HG02885 (cell line): ENCODE data around the gene EGFR.

Experiments used
- ATAC-seq: cut with Tn5 transposase; IDR thresholded peaks from one replicate; pipeline ENCODE4 v1.9.1; 2021; ENCODE audit warnings: mild to moderate bottlenecking; ENCODE audit not compliant: unreplicated experiment, poor library complexity

The EGFR gene

GRCh38 chr7:55133630-55134358 is 115.0 kb downstream of the EGFR start:
- no peak for ATAC-seq

DNA sequence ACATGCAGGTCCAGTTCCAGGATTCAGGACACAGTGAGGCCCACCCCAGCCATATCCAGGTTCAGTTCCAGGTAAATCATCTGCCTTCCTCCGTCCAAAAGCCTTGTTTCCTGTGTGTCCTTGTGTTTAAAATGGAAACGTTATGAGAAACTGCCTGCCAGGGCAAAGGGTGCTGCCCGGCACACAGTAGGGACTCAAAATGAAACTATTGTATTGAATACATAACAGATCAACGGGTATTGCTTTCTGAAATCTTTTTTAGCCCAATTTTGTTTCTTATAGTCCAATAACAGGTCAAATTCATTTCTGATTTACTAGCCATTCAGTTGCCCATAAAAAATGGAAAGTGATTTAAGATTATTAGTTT is 115.5 kb downstream of the EGFR start:
- ATAC-seq = no peak

GRCh38 chr7:55134786-55135185 is 116.0 kb downstream of the EGFR start:
- no peak for ATAC-seq

GRCh38 chr7:55135462-55135861 is 116.6 kb downstream of the EGFR start:
- ATAC-seq = no peak

DNA sequence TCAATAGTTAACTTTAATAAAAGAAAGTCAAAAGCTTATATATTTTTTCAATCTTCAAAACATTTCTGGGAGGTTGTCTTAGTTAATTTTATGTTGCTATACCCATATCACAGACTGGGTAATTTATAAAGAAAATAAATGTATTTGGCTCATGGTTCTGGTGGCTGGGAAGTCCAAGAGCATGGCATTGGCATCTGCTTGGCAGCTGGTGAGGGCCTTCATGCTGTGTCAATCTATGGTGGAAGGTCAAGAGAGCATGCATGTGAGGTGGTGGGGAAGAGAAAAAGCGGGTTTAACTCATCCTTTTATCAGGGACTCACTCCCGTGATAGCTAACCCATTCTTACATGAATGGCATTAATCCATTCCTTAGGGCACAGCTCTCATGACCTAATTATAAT is 119.8 kb downstream of the EGFR start:
- no peak for ATAC-seq

GRCh38 chr7:55140221-55140940 is 121.6 kb downstream of the EGFR start:
- peak; percentile 97 for ATAC-seq

DNA sequence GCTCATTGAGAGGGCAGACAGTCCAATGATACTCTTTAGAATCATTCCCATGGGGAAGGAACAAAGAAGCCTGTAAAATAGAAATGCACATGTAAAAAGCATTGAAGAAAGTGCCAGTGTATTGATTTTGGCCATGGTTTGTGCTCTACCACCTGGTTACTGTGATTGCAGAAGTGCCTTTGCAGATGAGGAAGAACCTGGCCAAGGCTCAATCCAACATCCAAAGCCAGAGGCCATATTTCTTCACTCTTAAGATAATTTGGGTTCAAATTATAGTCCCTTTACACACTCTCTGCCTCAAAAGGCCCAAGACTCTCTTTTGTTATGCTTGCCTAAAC is 122.1 kb downstream of the EGFR start:
- peak; percentile 42 for ATAC-seq

GRCh38 chr7:55142919-55143600 is 124.2 kb downstream of the EGFR start:
- ATAC-seq = no peak

DNA sequence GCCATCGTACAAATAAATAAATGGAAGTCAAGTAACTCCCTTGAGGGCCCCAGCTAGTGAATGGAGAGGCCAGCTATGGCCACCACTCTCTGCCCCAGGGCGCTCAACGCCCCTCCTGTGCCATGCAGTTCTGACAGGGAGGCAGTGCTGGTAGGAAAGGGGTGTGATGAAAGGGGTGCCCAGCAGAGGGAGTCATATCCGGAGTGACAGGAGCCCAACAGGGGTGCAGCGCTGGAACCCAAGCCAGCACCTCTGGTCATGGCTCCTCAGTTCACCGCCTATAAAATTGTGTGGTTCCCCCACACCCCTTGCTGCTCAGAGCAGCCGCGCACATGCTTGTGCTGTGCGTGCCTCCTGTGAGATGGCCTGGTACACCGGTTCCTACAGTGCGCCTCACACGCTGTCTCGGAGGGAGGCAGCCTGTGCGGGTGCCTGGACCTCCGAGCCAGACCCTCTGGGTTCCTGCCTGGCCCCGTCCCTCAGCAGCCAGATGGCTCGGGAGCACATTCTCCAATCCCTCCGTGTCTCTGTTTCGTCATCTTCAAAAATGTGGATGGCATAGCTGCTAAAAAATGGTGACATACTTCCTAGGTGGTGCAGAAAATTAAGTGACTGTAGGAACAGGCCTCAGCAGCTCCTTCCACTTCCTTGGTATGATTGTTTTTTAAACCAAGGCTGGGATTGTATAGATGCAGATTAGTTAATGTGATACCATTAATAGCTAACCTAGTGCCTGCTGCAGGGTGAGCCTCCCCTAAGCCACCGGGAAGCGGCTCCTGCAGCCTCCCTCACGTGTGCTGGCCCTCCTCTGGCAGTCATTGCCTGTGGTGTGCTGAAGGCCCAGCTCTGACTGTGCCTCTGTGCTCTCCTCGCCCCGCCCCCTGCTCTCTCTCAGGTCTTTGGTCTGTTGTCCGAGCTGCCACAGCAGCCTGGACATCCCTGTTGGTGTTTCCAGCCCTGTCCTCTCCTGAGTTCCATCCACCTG is 125.8 kb downstream of the EGFR start:
- ATAC-seq = no peak

GRCh38 chr7:55145606-55146005 is 126.8 kb downstream of the EGFR start:
- ATAC-seq = no peak

DNA sequence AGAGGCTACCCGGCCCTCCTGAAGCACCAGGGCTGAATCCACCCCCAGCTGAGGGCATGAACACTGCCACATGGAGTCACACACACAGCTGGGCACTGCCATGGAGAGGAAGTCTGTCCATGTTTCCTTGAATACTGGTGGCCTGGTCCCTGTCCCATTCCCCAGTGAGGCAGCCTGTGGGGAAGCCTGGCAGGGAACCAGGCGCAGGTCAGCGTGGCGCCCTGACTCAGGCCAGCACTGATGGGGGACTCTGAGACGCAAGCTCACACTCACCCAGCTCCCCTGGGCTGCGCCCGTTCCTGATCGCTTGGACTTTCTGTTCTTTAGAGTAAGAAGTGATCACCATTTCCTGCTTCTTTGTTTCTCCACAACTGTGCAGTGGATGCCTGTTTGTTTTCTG is 128.3 kb downstream of the EGFR start:
- no peak for ATAC-seq

- no peak for ATAC-seq
Measured at GRCh38 chr7:55147736-55148135, 128.9 kb downstream of the EGFR start.

GRCh38 chr7:55148571-55148970 is 129.8 kb downstream of the EGFR start:
- ATAC-seq = no peak

- ATAC-seq = no peak
Measured at GRCh38 chr7:55149001-55149400, 130.2 kb downstream of the EGFR start.

- no peak for ATAC-seq
Measured at GRCh38 chr7:55150166-55150565, 131.3 kb downstream of the EGFR start.

DNA sequence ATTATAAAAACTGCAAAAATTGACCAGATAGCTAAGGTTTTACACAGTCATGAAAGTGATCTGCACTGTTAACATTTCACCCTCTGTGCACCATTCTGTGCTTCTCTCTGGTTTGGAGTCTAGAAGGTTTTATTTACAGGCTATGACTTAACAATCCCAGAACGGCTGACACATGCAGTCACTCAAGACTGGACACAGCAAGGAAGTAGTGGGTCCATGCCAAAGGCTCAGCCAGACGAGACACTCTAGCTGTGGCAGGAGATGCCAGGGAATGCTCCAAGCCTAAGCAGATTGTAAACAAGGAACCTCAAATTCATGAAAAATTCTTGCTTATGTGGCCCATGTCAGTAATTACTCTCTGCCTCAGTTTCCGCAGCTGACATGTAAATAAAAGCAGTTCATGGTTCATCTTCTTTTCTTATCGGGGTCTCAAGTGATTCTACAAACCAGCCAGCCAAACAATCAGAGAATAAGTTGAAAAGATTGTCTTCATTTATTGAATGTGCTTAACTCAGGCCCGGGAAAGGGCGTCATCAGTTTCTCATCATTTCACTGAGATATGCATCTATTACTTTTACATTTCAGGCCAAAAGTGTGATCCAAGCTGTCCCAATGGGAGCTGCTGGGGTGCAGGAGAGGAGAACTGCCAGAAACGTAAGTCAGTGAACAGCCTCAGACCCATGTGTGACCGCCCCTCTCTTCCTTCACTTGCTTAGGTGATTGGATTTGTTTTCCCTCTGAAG is 132.1 kb downstream of the EGFR start:
- ATAC-seq = no peak

DNA sequence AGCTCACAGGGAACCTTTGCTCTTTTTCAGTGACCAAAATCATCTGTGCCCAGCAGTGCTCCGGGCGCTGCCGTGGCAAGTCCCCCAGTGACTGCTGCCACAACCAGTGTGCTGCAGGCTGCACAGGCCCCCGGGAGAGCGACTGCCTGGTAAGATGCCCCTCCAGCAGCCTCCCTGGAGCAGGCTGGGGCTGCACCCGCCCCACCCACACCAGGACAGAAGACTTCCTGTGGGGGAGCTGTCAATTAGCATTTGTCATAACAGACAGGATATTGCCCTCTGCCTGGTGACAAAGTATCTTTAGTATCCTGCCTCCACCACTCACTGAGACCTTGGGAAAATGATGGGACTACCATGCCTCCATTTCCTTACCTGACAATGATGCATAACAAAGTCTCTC is 133.7 kb downstream of the EGFR start:
- no peak for ATAC-seq

DNA sequence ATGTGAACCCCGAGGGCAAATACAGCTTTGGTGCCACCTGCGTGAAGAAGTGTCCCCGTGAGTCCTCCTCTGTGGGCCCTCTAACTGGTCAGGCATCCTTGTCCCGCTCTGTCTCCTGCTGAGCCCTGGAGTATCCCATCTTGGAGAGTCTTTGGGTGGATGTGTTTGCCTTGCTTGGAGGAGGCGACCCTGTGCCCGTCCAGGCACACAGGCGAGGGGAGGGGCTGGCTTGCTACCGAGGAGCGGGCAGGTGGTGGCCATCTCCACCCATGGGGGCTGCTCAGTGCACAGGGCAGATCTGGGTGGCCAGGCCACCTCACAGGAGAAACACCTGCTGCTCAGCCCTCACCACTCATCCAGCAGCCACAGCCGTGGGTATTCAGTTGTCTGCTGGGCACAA is 135.3 kb downstream of the EGFR start:
- no peak for ATAC-seq

- ATAC-seq = no peak
Measured at GRCh38 chr7:55155351-55156117, 136.7 kb downstream of the EGFR start.
